ENCODE measurements around the gene UTY.

UTY gene

DNA sequence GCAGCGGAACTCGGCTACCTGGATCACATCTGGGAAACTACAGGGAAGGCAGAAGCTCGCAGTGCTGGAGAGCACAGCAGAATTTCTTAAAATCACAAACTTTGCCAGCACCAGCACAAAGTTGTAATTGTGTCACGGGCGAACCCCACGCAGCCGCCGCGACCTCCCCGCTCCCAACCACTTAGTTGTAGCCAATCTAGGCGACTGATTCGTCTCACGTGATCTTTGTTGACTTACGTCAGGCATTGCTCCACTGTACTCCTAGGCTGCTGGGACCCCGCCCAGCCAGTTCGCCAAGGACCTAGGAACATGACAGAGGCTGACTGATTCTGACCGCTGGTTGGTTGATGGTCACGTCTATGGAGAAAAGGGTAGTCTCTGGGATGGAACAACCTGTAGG, at the start of gene UTY:
TSS of gene UTY (minus strand) at position 206 of the 400 bp plus-strand sequence. CDS start 368 bp downstream, outside the sequence.
- no peaks in the 10 kb centered on the region for H3K79me2 ChIP-seq (ENCODE audit: low read length)
- DNase-seq = no peak
- H3K4me2 ChIP-seq (ENCODE audit: low read depth, low read length) = no peak within 1 kb of the TSS
- no peak within 1 kb of the TSS for H3K9ac ChIP-seq (ENCODE audit: low read length)
- no peaks in the 10 kb centered on the region for H3K4me1 ChIP-seq (ENCODE audit: low read length)
- H3F3A ChIP-seq (ENCODE audit: insufficient read depth, low read length) = no peaks in the 10 kb centered on the region
- H3K9me2 ChIP-seq (replicated peaks; ENCODE audit: insufficient read depth, low read length) = no peaks in the 10 kb centered on the region
- no peak for TF ChIP-seq EZH2 (optimal IDR thresholded peaks at IDR 0.05; ENCODE audit: low read depth, low read length)
- TF ChIP-seq, protein P1, sequence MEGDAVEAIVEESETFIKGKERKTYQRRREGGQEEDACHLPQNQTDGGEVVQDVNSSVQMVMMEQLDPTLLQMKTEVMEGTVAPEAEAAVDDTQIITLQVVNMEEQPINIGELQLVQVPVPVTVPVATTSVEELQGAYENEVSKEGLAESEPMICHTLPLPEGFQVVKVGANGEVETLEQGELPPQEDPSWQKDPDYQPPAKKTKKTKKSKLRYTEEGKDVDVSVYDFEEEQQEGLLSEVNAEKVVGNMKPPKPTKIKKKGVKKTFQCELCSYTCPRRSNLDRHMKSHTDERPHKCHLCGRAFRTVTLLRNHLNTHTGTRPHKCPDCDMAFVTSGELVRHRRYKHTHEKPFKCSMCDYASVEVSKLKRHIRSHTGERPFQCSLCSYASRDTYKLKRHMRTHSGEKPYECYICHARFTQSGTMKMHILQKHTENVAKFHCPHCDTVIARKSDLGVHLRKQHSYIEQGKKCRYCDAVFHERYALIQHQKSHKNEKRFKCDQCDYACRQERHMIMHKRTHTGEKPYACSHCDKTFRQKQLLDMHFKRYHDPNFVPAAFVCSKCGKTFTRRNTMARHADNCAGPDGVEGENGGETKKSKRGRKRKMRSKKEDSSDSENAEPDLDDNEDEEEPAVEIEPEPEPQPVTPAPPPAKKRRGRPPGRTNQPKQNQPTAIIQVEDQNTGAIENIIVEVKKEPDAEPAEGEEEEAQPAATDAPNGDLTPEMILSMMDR (IDR thresholded peaks at IDR 0.05; ENCODE audit: low read length) = no peak
- no peak for TF ChIP-seq EZH2phosphoT487 (IDR thresholded peaks at IDR 0.05; ENCODE audit: low read length)
- H3K36me3 ChIP-seq (replicated peaks; ENCODE audit: insufficient read depth, low read length) = no peaks in the 10 kb centered on the region
- no peak within 1 kb of the TSS for H2AFZ ChIP-seq (ENCODE audit: low read length)
- no peaks in the 10 kb centered on the region for H3K9me3 ChIP-seq (replicated peaks; ENCODE audit: insufficient read depth, low read length)
- no peaks in the 10 kb centered on the region for H3K27me3 ChIP-seq (replicated peaks; ENCODE audit: insufficient read depth, low read length)
- H4K20me1 ChIP-seq (ENCODE audit: insufficient read depth, low read length) = no peaks in the 10 kb centered on the region
- H3K4me3 ChIP-seq (ENCODE audit: low read length) = no peak within 1 kb of the TSS
- no peak within 1 kb of the TSS for H3K27ac ChIP-seq (ENCODE audit: low read length)

DNA sequence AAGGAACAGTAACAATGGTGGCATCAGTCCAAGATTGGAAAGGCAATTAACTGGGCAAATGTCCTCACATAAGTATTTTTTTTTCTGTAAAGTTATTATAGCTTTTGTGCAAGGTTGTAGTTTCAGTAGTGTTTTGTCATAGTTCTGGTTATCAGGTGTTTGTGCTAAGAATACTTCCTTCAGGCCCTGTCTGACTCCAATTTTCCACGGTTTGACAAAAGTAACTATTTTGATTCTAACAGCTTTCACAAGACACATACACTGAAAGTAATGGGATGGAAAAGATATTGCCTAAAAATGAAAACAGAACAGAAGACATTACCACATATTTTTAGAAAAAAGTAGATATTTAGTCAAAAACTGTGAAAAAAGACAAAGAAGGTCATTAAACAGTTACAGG, 40.6 kb upstream of the UTY start:
- no peak for DNase-seq
- H3K9me2 ChIP-seq (replicated peaks; ENCODE audit: insufficient read depth, low read length) = no peaks in the 10 kb centered on the region
- no peak for TF ChIP-seq EZH2 (optimal IDR thresholded peaks at IDR 0.05; ENCODE audit: low read depth, low read length)
- TF ChIP-seq, protein P1 (IDR thresholded peaks at IDR 0.05; ENCODE audit: low read length) = no peak
- no peak for TF ChIP-seq EZH2phosphoT487 (IDR thresholded peaks at IDR 0.05; ENCODE audit: low read length)
- H3K27ac ChIP-seq (ENCODE audit: low read length) = no peak overlapping the region
- H3K4me3 ChIP-seq (ENCODE audit: low read length) = no peak overlapping the region
- H3K9ac ChIP-seq (ENCODE audit: low read length) = no peak overlapping the region
- no peak overlapping the region for H3K4me2 ChIP-seq (ENCODE audit: low read depth, low read length)
- H3K4me1 ChIP-seq (ENCODE audit: low read length) = no peaks in the 10 kb centered on the region
- H3K36me3 ChIP-seq (replicated peaks; ENCODE audit: insufficient read depth, low read length) = no peaks in the 10 kb centered on the region
- no peaks in the 10 kb centered on the region for H4K20me1 ChIP-seq (ENCODE audit: insufficient read depth, low read length)
- H3K27me3 ChIP-seq (replicated peaks; ENCODE audit: insufficient read depth, low read length) = no peaks in the 10 kb centered on the region
- H3K79me2 ChIP-seq (ENCODE audit: low read length) = no peaks in the 10 kb centered on the region
- no peaks in the 10 kb centered on the region for H3F3A ChIP-seq (ENCODE audit: insufficient read depth, low read length)
- no peak overlapping the region for H2AFZ ChIP-seq (ENCODE audit: low read length)
- H3K9me3 ChIP-seq (replicated peaks; ENCODE audit: insufficient read depth, low read length) = no peaks in the 10 kb centered on the region

DNA sequence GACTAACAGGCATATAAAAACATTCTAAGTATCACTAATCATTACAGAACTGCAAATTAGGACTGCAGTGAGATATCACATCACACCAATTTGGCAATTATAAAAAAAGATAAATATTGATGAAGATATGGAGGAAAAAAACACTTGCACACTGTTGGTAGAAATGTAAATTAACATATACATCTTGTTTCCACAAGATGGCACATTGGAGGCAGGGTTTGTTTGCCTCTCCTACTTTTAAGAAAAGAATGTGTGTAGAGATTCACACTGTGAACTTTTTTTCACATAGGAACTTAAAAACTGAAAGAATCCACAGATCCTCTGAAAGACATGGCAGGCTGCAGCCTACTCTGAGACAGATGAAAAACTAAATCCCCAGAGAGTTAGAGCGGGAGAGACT, 21.4 kb upstream of the UTY start:
- Histone ChIP-seq H3K27ac (ENCODE audit: low read length) (no peak overlapping the region), H3F3A (ENCODE audit: insufficient read depth, low read length) (no peaks in the 10 kb centered on the region), H3K4me3 (ENCODE audit: low read length) (no peak overlapping the region), H4K20me1 (ENCODE audit: insufficient read depth, low read length) (no peaks in the 10 kb centered on the region), H3K4me2 (ENCODE audit: low read depth, low read length) (no peak overlapping the region), H3K4me1 (ENCODE audit: low read length) (no peaks in the 10 kb centered on the region), H3K9ac (ENCODE audit: low read length) (no peak overlapping the region), H3K79me2 (ENCODE audit: low read length) (no peaks in the 10 kb centered on the region), H3K9me2 (replicated peaks; ENCODE audit: insufficient read depth, low read length) (no peaks in the 10 kb centered on the region), H3K9me3 (replicated peaks; ENCODE audit: insufficient read depth, low read length) (no peaks in the 10 kb centered on the region), H2AFZ (ENCODE audit: low read length) (no peak overlapping the region), H3K36me3 (replicated peaks; ENCODE audit: insufficient read depth, low read length) (no peaks in the 10 kb centered on the region), H3K27me3 (replicated peaks; ENCODE audit: insufficient read depth, low read length) (no peaks in the 10 kb centered on the region)
- no peak for DNase-seq
- TF ChIP-seq EZH2phosphoT487 (IDR thresholded peaks at IDR 0.05; ENCODE audit: low read length) = no peak
- TF ChIP-seq, protein P1 (IDR thresholded peaks at IDR 0.05; ENCODE audit: low read length) = no peak

All from MM.1S (cell line).